ENCODE data around the gene GRIN3B. TPM values are rescaled to one million over a fixed set of nuclear protein-coding genes. Genes with fewer than 3 reads are reported as not detected.
A peak's percentile ranks its signal among the peaks of the same experiment; 100 is the strongest.

The GRIN3B gene
- total and polyA plus RNA-seq, 9 of the 15 experiments (the other 6 are each of a cell fraction or from before 2014, with no cell fraction given) = 0.06 to 0.95 (median 0.19) TPM; not detected in 6

DNA sequence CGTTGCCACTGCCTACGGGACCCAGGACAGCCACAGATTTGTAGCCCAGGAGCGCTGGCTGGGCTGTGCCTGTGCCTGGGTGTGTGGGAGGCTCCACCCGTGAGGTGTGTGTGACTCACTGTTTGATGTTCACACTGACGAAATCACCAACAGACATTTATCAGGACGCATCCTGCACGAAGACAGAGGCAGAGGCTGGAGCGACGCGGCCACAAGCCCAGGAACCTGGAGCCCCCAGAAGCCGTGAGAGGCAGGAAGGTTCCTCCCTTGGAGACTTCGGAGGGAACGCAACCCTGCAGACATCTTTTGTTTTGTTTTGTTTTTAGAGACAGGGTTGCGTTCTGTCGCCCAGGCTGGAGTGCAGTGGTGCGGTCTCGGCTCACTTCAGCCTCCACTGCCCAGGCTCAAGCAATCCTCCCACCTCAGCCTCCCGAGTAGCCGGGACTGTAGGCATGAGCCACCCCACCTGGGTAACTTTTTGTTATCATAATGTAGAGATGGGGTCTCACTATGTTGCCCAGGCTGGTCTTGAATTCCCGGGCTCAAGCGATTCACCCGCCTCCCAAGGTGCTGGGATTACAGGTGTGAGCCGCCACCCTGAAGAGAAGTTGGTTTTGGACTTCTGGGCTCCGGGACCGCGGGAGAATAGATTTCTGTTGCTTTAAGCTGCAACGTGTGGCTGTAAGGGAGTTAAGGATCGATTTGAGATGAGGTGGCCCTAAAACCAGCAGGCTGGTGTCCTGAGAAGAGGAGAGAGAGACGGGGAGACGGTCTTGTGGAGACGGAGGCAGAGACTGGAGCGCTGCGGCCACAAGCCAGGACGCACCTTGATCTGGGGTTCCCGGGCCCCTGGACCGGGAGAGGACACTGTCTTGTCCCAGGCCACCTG lies 41.0 kb upstream of the GRIN3B start (continued):
- TF ChIP-seq CTCF (IDR thresholded peaks at IDR 0.05 in 2 of 3, conservative IDR thresholded peaks at IDR 0.05 in 1 of 3; ENCODE audit: insufficient read depth in 2 of 3, low read depth in 1 of 3, low read length in 3 of 3) = no peak
- TF ChIP-seq ZNF311 (CRISPR knock-in tag; IDR thresholded peaks at IDR 0.05) = no peak
- TF ChIP-seq ASH1L (IDR thresholded peaks at IDR 0.05; ENCODE audit: borderline replicate concordance, low read depth, partially characterized antibody) = no peak
- TF ChIP-seq SMARCA5 (IDR thresholded peaks at IDR 0.05) = peak; percentile 53; the same call in 1 of the 2 replicates
- TF ChIP-seq KAT7 (CRISPR knock-in tag; IDR thresholded peaks at IDR 0.05; ENCODE audit: borderline replicate concordance) = peak; percentile 78; the same call in 1 of the 2 replicates
- TF ChIP-seq CREB3 (tag; conservative IDR thresholded peaks at IDR 0.05; ENCODE audit: low read depth) = no peak
- peak; percentile 60 for TF ChIP-seq RBBP5 (IDR thresholded peaks at IDR 0.05; ENCODE audit: borderline replicate concordance, insufficient read depth, low read length, poor library complexity, severe bottlenecking)
- no peak for TF ChIP-seq NFE2L1 (tag; IDR thresholded peaks at IDR 0.05; ENCODE audit: borderline replicate concordance, low read depth)
- TF ChIP-seq ZNF232 (CRISPR knock-in tag; IDR thresholded peaks at IDR 0.05) = no peak
- TF ChIP-seq ZBTB9 (CRISPR knock-in tag; IDR thresholded peaks at IDR 0.05) = peak; percentile 79; the same call in 1 of the 2 replicates
- TF ChIP-seq CC2D1A (IDR thresholded peaks at IDR 0.05) = no peak
- TF ChIP-seq NR2C2 (CRISPR knock-in tag; IDR thresholded peaks at IDR 0.05) = 0 out of 2 replicates have a peak, but pooled peaks have one; percentile 39
- no peak for TF ChIP-seq NR2C2 (tag; IDR thresholded peaks at IDR 0.05)
- TF ChIP-seq SLC30A9 (CRISPR knock-in tag; IDR thresholded peaks at IDR 0.05) = no peak
- TF ChIP-seq IRF1 (CRISPR knock-in tag; IDR thresholded peaks at IDR 0.05; ENCODE audit: borderline replicate concordance) = no peak
- TF ChIP-seq SFPQ (IDR thresholded peaks at IDR 0.05; ENCODE audit: low read depth, low read length) = no peak
- TF ChIP-seq KLF10 (CRISPR knock-in tag; IDR thresholded peaks at IDR 0.05) = no peak
- peak; percentile 81 for TF ChIP-seq L3MBTL2 (IDR thresholded peaks at IDR 0.05)

Data from K562 (cell line).